D721Med (cell line): ENCODE measurements around the gene TOX3.

Experiments
- DNase-seq: peaks from one replicate; pipeline ENCODE4 v3.0.0; 2011; ENCODE audit warnings: low spot score; ENCODE audit not compliant: insufficient read length
- FAIRE-seq: peaks from 2 replicates; lab custom pipeline; 2011; peaks lifted over from hg19 to GRCh38; lab: Jason Lieb, UNC
- TF ChIP-seq, protein P1 (sequence below): IDR thresholded peaks from 2 replicates; pipeline ENCODE4 v1.5.1; 2012; ENCODE audit warnings: mild to moderate bottlenecking, control low read depth; ENCODE audit not compliant: insufficient read depth; ENCODE audit errors: missing control alignments

The TOX3 gene

DNA sequence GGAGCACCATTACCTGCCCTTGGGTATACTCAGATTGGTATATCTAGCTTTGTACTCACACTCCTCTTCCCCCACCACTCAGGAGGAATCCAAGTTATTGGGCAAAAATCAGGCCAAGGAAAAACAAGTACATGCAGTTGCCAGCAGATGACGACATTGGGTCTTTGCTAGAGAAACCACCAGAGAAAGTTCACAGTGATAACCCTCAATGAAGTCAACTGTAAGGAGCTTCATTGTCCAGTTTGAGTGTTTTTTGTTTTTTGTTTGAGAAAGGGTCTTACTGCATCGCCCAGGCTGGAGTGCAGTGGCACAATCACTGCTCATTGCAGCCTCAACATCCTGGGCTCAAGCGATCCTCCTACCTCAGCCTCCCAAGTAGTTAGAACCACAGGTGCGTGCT, 34.6 kb upstream of the TOX3 start:
- DNase-seq (no peak), FAIRE-seq (no peak)
- TF ChIP-seq, protein P1, sequence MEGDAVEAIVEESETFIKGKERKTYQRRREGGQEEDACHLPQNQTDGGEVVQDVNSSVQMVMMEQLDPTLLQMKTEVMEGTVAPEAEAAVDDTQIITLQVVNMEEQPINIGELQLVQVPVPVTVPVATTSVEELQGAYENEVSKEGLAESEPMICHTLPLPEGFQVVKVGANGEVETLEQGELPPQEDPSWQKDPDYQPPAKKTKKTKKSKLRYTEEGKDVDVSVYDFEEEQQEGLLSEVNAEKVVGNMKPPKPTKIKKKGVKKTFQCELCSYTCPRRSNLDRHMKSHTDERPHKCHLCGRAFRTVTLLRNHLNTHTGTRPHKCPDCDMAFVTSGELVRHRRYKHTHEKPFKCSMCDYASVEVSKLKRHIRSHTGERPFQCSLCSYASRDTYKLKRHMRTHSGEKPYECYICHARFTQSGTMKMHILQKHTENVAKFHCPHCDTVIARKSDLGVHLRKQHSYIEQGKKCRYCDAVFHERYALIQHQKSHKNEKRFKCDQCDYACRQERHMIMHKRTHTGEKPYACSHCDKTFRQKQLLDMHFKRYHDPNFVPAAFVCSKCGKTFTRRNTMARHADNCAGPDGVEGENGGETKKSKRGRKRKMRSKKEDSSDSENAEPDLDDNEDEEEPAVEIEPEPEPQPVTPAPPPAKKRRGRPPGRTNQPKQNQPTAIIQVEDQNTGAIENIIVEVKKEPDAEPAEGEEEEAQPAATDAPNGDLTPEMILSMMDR = peak; percentile 23

DNA sequence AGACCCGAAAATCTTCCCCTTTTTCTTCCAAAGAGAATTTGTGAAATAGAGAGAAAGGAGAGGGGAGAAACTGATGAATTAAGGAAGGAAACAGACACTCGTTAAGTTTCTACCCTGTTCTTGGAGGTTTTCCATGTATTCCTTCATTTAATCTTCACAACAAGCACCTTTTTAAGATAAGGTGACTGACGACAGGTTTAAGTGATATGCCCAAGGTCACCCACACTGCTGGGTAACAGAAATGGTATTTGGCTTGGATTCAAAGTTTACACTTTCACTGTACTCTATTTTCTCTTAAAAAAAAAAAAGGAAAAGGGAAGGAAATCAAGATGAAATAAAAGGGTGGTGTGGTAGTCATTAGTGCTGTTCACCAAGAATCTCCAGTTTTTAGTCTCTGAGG, 33.5 kb upstream of the TOX3 start:
- TF ChIP-seq, protein P1 = no peak
- no peak for FAIRE-seq
- no peak for DNase-seq

DNA sequence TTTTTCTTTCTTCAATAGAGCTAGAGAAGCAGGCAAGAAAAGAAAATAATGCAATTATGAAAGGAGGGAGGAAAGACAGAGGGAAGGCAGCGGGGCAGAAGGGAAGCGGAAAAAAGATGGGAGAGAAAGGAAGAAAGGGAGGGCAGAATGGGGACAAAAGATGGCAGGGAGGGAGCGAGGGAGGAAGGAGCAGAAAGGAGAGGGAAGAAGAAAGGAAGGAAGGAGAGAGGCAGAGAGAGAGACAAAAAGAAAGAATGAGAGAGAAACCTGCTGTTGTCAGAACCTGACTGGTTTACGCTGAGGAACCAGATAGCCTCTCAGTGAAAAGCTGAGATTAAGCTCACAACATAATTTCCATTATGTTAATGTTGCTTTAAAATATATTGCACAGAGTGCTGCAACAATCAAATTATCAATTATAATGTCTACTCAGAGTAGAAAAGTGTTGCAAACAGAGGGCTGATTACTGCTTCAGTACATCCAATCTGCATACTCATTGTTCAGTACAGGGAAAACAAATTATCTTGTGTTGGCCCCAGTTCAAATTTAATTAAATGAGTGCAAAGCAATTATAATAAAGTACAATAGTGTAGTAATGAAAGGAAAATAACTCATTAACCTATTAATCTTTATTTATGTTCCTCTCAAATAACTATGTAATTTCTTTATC, 32.0 kb upstream of the TOX3 start:
- DNase-seq (no peak), FAIRE-seq (no peak)
- TF ChIP-seq, protein P1 = no peak

DNA sequence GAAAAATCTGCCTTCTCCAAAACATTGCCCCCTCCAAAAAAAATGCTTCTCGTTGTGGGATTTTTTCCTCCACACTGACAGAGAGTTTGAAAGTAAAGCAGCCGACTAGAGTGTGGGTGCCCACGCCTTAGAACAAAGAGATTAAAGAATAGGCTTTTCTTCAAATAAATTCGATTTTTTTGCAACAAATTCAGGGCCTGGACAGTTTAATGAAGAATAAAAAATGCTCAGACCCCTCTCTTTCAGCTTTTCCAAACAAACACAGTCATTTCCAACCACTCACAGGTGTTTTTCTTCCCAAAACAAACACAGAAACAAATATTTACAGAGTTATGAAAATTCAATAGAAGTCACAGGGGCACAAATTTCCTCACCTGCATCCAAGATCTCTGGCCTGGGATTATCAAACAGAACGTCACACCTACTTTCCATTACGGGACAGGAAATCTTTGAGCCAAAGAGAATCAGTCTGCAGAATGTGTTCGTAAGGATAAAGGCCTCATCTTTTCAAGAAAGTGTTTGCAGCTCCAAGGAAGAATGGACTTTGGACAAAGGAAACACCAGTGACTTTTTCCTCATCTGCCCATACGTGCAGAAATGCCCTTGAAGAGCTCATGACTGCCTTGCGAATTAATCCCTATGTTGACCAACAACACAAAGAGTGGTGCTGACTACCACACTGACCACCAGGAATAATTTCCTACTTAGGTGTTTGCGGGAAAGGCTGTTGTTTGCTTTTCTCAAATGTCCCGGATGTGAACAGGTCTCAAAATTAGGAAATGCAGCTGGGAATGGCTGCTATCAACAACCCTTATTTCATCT, 31.3 kb upstream of the TOX3 start:
- FAIRE-seq = no peak
- no peak for DNase-seq
- TF ChIP-seq, protein P1 = no peak

DNA sequence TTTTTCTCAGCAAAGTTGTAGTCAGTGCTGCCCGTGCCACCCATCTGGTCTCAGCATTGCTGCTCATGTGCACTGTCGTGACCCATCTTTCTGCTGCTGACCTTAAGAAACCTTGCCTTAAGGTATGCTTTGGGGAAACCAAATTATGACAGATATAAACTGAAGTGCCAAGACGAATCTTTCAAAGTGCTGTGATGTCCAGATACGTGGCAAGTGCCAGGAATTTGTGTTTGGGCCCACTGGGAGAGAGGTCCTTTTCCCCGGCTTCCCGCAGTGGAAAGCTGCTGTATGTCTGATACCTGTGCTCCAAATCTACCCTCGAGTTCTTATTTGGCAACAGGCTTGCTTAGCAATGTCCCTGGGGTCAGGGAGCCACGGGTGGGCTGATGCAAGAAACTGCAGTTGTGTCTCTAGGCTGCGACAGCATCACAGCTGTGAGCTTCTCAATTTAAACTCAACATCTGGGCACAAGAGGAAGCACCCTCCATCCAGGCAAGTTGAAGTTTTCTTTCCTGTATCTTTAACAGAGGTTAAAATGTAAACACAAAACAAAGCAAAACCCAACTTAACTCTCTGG, 30.3 kb upstream of the TOX3 start:
- no peak for FAIRE-seq
- DNase-seq = no peak
- TF ChIP-seq, protein P1 = no peak

DNA sequence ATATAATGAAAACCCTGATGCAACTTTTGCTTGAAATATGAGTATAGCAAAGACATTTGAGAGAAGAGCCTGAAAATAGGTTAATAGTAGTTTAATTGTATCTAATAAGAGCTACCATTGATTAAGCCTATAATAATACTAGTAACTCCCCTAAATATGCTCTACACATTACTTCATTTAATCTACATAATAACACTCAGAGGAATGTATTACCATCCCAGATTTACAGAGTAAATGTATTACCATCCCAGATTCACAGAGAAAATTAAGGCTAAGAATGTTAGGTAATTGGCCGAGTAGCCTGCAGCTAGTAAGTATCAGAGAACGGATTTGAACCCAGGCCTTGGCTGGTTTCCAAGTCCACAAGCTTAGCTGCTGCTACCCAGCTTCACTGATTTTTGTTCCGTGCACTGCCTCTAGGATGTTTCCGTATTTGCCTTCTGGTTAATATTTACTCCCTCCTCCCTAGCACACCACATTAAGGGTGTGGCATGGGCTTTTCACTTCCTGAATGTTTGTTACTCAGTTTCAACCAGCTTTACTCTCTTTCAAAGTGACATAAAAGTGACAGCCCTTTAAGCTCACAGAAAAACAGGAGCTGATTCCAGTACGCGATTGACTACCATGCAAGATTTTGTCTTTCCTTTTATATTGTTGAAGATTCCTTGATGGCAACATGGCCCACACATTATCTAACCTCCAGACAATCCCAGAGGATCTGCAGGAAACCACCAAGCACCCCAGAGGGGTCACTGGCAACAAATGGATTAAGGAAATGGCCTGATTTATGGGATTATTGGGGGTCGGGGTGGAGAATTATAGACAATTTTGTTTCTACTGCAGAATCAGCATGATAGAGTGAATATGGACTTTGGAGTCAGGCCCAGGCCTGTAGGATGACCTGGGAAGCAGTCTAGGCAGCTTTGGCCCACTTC, 26.7 kb upstream of the TOX3 start:
- TF ChIP-seq, protein P1 = no peak
- FAIRE-seq (no peak), DNase-seq (no peak)
